AG04449 (cell line): ENCODE results near the gene RHBG.
A peak's percentile ranks its signal among the peaks of the same experiment; 100 is the strongest.

Experiments used
- CTCF ChIA-PET: fragments of 350-600 bp; formaldehyde crosslinking; extraction: SDS; loops from one replicate; lab custom pipeline; 2021; ENCODE audit warnings: antibody characterized with exemption; lab: Yijun Ruan, JAX
- POLR2A ChIA-PET: fragments of 400-600, 350-600 bp; formaldehyde crosslinking; extraction: SDS; loops from one replicate; lab custom pipeline; 2020; ENCODE audit warnings: antibody characterized with exemption, inconsistent platforms; lab: Yijun Ruan, JAX
- DNase-seq: peaks from one replicate; pipeline ENCODE4 v3.0.0-alpha.2; 2010; ENCODE audit warnings: low read depth, low spot score
- H3K4me3 ChIP-seq: 2 replicates; pipeline ENCODE4 v1.5.1; 2011; ENCODE audit warnings: low read depth, mild to moderate bottlenecking, control low read depth, low read length
- CTCF ChIP-seq: IDR thresholded peaks from one replicate; pipeline ENCODE4 v1.5.1; 2011; ENCODE audit warnings: mild to moderate bottlenecking, moderate library complexity, low read length, control low read depth, inconsistent platforms; ENCODE audit not compliant: insufficient read depth; ENCODE audit errors: missing control alignments

RHBG gene

GRCh38 chr1:156358641-156359040 is 10.4 kb upstream of the RHBG start:
- no peak for TF ChIP-seq CTCF
- DNase-seq = no peak
- no peak overlapping the region for H3K4me3 ChIP-seq
- POLR2A ChIA-PET = no interaction called here
- CTCF ChIA-PET = interaction anchor here (0.9 to 6.0 kb wide), 24 partner anchors 12 to 358 kb away, joined by 3 to 82 read pairs (median 10); partner anchors contain the start of genes RHBG, SEMA4A and SMG5

GRCh38 chr1:156359249-156359648 is 9.8 kb upstream of the RHBG start:
- no peak overlapping the region for H3K4me3 ChIP-seq
- ChIA-PET CTCF (interaction anchor here (0.7 to 6.0 kb wide), 38 partner anchors 7 to 358 kb away, joined by 3 to 82 read pairs (median 6); partner anchors contain the start of genes CCT3, RHBG, SEMA4A and SMG5), POLR2A (no interaction called here)
- TF ChIP-seq CTCF = no peak
- no peak for DNase-seq

- CTCF ChIA-PET = interaction anchor here (0.8 to 6.0 kb wide), 36 partner anchors 8 to 359 kb away, joined by 3 to 82 read pairs (median 6); partner anchors contain the start of genes CCT3, RHBG, SEMA4A and SMG5
- no peak overlapping the region for H3K4me3 ChIP-seq
- POLR2A ChIA-PET = no interaction called here
- DNase-seq = no peak
- TF ChIP-seq CTCF = peak; percentile 66
Measured at GRCh38 chr1:156359973-156360372, 9.0 kb upstream of the RHBG start.

GRCh38 chr1:156360534-156360933 is 8.5 kb upstream of the RHBG start:
- POLR2A ChIA-PET = no interaction called here
- DNase-seq = no peak
- CTCF ChIA-PET = interaction anchor here (0.8 to 6.0 kb wide), 22 partner anchors 9 to 270 kb away, joined by 3 to 82 read pairs (median 14); partner anchors contain the start of genes CCT3, RHBG, SMG5 and TSACC
- TF ChIP-seq CTCF = no peak
- no peak overlapping the region for H3K4me3 ChIP-seq

- POLR2A ChIA-PET = no interaction called here
- no peak for TF ChIP-seq CTCF
- CTCF ChIA-PET = interaction anchor here (0.6 to 4.8 kb wide), 3 partner anchors 10 to 141 kb away, joined by 3 to 19 read pairs (median 3); no protein-coding TSS in a partner anchor
- H3K4me3 ChIP-seq = no peak overlapping the region
- DNase-seq = no peak
Measured at GRCh38 chr1:156365754-156366153, 3.3 kb upstream of the RHBG start.

- TF ChIP-seq CTCF = no peak
- POLR2A ChIA-PET = no interaction called here
- no peak for DNase-seq
- CTCF ChIA-PET = interaction anchor here (0.6 to 7.2 kb wide), 5 partner anchors 7 to 142 kb away, joined by 3 to 56 read pairs (median 4); no protein-coding TSS in a partner anchor
- no peak overlapping the region for H3K4me3 ChIP-seq
Measured at GRCh38 chr1:156366378-156367166, 2.4 kb upstream of the RHBG start.
